HepG2 (cell line): Measurements from ENCODE around the gene OBP2B. TPM values are rescaled to one million over a fixed set of nuclear protein-coding genes. Genes with fewer than 3 reads are reported as not detected.

Experiments
- ARID4A ChIP-seq: sonication (generic); formaldehyde crosslinking; IDR thresholded peaks from 2 replicates; pipeline ENCODE4 v1.5.0; 2020; ENCODE audit warnings: mild to moderate bottlenecking, missing genetic modification reagents, borderline replicate concordance
- CBX5 ChIP-seq: sonication (generic); formaldehyde crosslinking; IDR thresholded peaks from 2 replicates; pipeline ENCODE4 v1.4.0; 2020; ENCODE audit warnings: missing genetic modification reagents, borderline replicate concordance
- FOXK1 ChIP-seq: sonication (generic); formaldehyde crosslinking; IDR thresholded peaks from 2 replicates; pipeline ENCODE4 v1.4.0; 2020; ENCODE audit warnings: low read depth, missing genetic modification reagents, borderline replicate concordance
- KAT7 ChIP-seq: IDR thresholded peaks from 2 replicates; pipeline ENCODE4 v1.6.1; 2018; ENCODE audit warnings: borderline replicate concordance, missing compliant biosample characterization
- NCOA2 ChIP-seq: sonication (generic); formaldehyde crosslinking; IDR thresholded peaks from 2 replicates; pipeline ENCODE4 v1.8.0; 2022; ENCODE audit warnings: inconsistent platforms
- NR2F1 ChIP-seq, 2 experiments: fragments of 450-650 bp in 1 of 2; formaldehyde crosslinking in 1 of 2; IDR thresholded peaks; 2 replicates each; pipeline versions ENCODE4 v1.5.0 to v1.6.1; 2016 to 2020; ENCODE audit warnings: mild to moderate bottlenecking in 1 of 2, missing compliant biosample characterization in 1 of 2, missing genetic modification reagents in 1 of 2, moderate library complexity in 1 of 2
- PAXIP1 ChIP-seq: sonication (generic); formaldehyde crosslinking; conservative IDR thresholded peaks from 2 replicates; pipeline ENCODE4 v1.4.0; 2020; ENCODE audit warnings: mild to moderate bottlenecking, missing genetic modification reagents, moderate library complexity
- REPIN1 ChIP-seq: sonication (generic); formaldehyde crosslinking; IDR thresholded peaks from 2 replicates; pipeline ENCODE4 v1.8.0; 2022; ENCODE audit warnings: missing genetic modification reagents, low read depth, mild to moderate bottlenecking, borderline replicate concordance
- SNRNP70 ChIP-seq: fragments of 200-400 bp; formaldehyde crosslinking; IDR thresholded peaks from 2 replicates; pipeline ENCODE4 v1.6.1; 2017; ENCODE audit warnings: mild to moderate bottlenecking, low read depth, low read length, moderate library complexity
- SOX5 ChIP-seq: IDR thresholded peaks from 2 replicates; pipeline ENCODE4 v1.6.1; 2016; ENCODE audit warnings: borderline replicate concordance
- SP1 ChIP-seq, 2 experiments: fragments of 450-650 bp in 1 of 2; sonication (generic) in 1 of 2; formaldehyde crosslinking in 1 of 2; IDR thresholded peaks; 2 replicates each; pipeline versions ENCODE4 v1.4.0 to v1.6.1; 2016 to 2020; ENCODE audit warnings: missing genetic modification reagents in 1 of 2
- UBTF ChIP-seq: sonication (generic); formaldehyde crosslinking; IDR thresholded peaks from 2 replicates; pipeline ENCODE4 v1.4.0; 2020; ENCODE audit warnings: mild to moderate bottlenecking, missing genetic modification reagents
- ZMYM3 ChIP-seq: sonication (generic); formaldehyde crosslinking; IDR thresholded peaks from 2 replicates; pipeline ENCODE4 v1.5.1; 2020; ENCODE audit warnings: mild to moderate bottlenecking, missing genetic modification reagents
- ZNF281 ChIP-seq: sonication (generic); formaldehyde crosslinking; IDR thresholded peaks from 2 replicates; pipeline ENCODE4 v1.4.0; 2020; ENCODE audit warnings: missing genetic modification reagents, borderline replicate concordance
- polyA plus RNA-seq, 8 experiments: library from polyadenylated mRNA; depleted of rRNA in 3 of 8; stranded (reverse) in 7 of 8; unstranded in 1 of 8; fragments of >200 nt; fragmentation: Illumina TruSeq in 4 of 8; extraction: Trizol in 4 of 8; gene quantifications; 2 replicates each; pipeline versions ENCODE4 v1.2.1 to v1.2.3, GENCODE V29; 2011 to 2016; ENCODE audit warnings: low read depth in 4 of 8, missing spikeins in 1 of 8, mixed read lengths in 1 of 8; ENCODE audit not compliant: insufficient read depth in 1 of 8
- total RNA-seq, 5 experiments: library from RNA; depleted of rRNA; stranded (reverse); fragments of >200 nt; fragmentation: Illumina TruSeq; extraction: Trizol; gene quantifications; 2 replicates each; pipeline ENCODE4 v1.2.3, GENCODE V29; 2016; ENCODE audit warnings: low read depth in 1 of 5

Gene OBP2B
- total and polyA plus RNA-seq, 2 of the 13 experiments (the other 11 are each of a cell fraction or from before 2014, with no cell fraction given): not detected

GRCh38 chr9:133238272-133238850 is 29.3 kb upstream of the OBP2B start (continued):
- TF ChIP-seq ZNF281 (peak; percentile 30; the same call in 1 of the 2 replicates), PAXIP1 (CRISPR knock-in tag) (peak; percentile 56; the same call in 1 of the 2 replicates), NCOA2 (peak; percentile 15; the same call in 1 of the 2 replicates), ARID4A (peak; percentile 13; the same call in 1 of the 2 replicates), KAT7 (no peak), SOX5 (0 out of 2 replicates have a peak, but pooled peaks have one; percentile 8), SNRNP70 (no peak), CBX5 (CRISPR knock-in tag) (0 out of 2 replicates have a peak, but pooled peaks have one; percentile 18), NR2F1 (CRISPR knock-in tag; IDR thresholded peaks at IDR 0.05) (peak; percentile 40 to 54; a peak in 2 of 4 replicates), FOXK1 (CRISPR knock-in tag) (0 out of 2 replicates have a peak, but pooled peaks have one; percentile 15), ZMYM3 (CRISPR knock-in tag) (no peak), UBTF (CRISPR knock-in tag) (peak; percentile 17; the same call in 1 of the 2 replicates), SP1 (IDR thresholded peaks at IDR 0.05) (no peak), SP1 (CRISPR knock-in tag; IDR thresholded peaks at IDR 0.05) (0 out of 2 replicates have a peak, but pooled peaks have one; percentile 49), REPIN1 (0 out of 2 replicates have a peak, but pooled peaks have one; percentile 7)
